Mucosa of rectum (tissue), 2 donors: ENCODE measurements around the gene ASCC2.

Experiments
- H3K27ac ChIP-seq, 2 donors: one replicate each; pipeline ENCODE4 v1.7.0; 2013; ENCODE audit warnings: inconsistent platforms in 2 of 2, low read depth in 2 of 2, low read length in 2 of 2
- H3K27me3 ChIP-seq, 2 donors: one replicate each; pipeline ENCODE4 v1.7.0; 2013; ENCODE audit warnings: low read length in 2 of 2; ENCODE audit not compliant: control insufficient read depth in 2 of 2, insufficient read depth in 2 of 2
- H3K36me3 ChIP-seq, 2 donors: one replicate each; pipeline ENCODE4 v1.7.0; 2013; ENCODE audit warnings: low read length in 2 of 2; ENCODE audit not compliant: control insufficient read depth in 2 of 2, insufficient read depth in 2 of 2
- H3K4me1 ChIP-seq, 2 donors: one replicate each; pipeline ENCODE4 v1.7.0; 2013; ENCODE audit warnings: low read length in 2 of 2, mild to moderate bottlenecking in 1 of 2; ENCODE audit not compliant: control insufficient read depth in 2 of 2, insufficient read depth in 2 of 2
- H3K4me3 ChIP-seq, 2 donors: one replicate each; pipeline ENCODE4 v1.7.0; 2013; ENCODE audit warnings: low read length in 2 of 2
- H3K9ac ChIP-seq, 2 donors: one replicate each; pipeline ENCODE4 v1.7.0; 2013; ENCODE audit warnings: low read length in 2 of 2, low read depth in 1 of 2, mild to moderate bottlenecking in 1 of 2
- H3K9me3 ChIP-seq, 2 donors: one replicate each; pipeline ENCODE4 v1.7.0; 2013; ENCODE audit warnings: low read length in 2 of 2; ENCODE audit not compliant: control insufficient read depth in 2 of 2
- donor health status: healthy.
- donor health status: Normal muscosa, but diverticular disease.

ASCC2 gene

GRCh38 chr22:29753808-29754657 lies 84.0 kb downstream of the ASCC2 start:
- Histone ChIP-seq H3K27me3 (no peaks in the 10 kb centered on the region), H3K36me3 (no peaks in the 10 kb centered on the region), H3K4me3 (no peak overlapping the region), H3K9me3 (no peaks in the 10 kb centered on the region), H3K27ac (no peak overlapping the region), H3K9ac (no peak overlapping the region), H3K4me1 (no peaks in the 10 kb centered on the region)

GRCh38 chr22:29751669-29752068 lies 86.4 kb downstream of the ASCC2 start:
- Histone ChIP-seq H3K9me3 (no peaks in the 10 kb centered on the region), H3K9ac (no peak overlapping the region), H3K4me1 (no peaks in the 10 kb centered on the region), H3K27me3 (no peaks in the 10 kb centered on the region), H3K4me3 (no peak overlapping the region), H3K27ac (no peak overlapping the region), H3K36me3 (peaks cover 7 to 10% of the 10 kb centered on the region in 2 donors)

GRCh38 chr22:29750559-29751538 lies 87.2 kb downstream of the ASCC2 start:
- no peak overlapping the region for H3K9ac ChIP-seq
- H3K4me1 ChIP-seq = no peaks in the 10 kb centered on the region
- peaks cover 9 to 14% of the 10 kb centered on the region in 2 donors for H3K36me3 ChIP-seq
- no peak overlapping the region for H3K27ac ChIP-seq
- no peak overlapping the region for H3K4me3 ChIP-seq
- no peaks in the 10 kb centered on the region for H3K27me3 ChIP-seq
- no peaks in the 10 kb centered on the region for H3K9me3 ChIP-seq

GRCh38 chr22:29750029-29750428 lies 88.0 kb downstream of the ASCC2 start:
- Histone ChIP-seq H3K27ac (no peak overlapping the region), H3K9ac (no peak overlapping the region), H3K4me3 (no peak overlapping the region), H3K4me1 (no peaks in the 10 kb centered on the region), H3K9me3 (no peaks in the 10 kb centered on the region), H3K27me3 (no peaks in the 10 kb centered on the region), H3K36me3 (peaks cover 12 to 17% of the 10 kb centered on the region in 2 donors)

- Histone ChIP-seq H3K9ac (no peak overlapping the region), H3K4me3 (no peak overlapping the region), H3K4me1 (no peaks in the 10 kb centered on the region), H3K9me3 (no peaks in the 10 kb centered on the region), H3K27me3 (no peaks in the 10 kb centered on the region), H3K36me3 (peaks cover 12 to 17% of the 10 kb centered on the region in 2 donors), H3K27ac (no peak overlapping the region)
Measured at GRCh38 chr22:29748248-29748893, 89.7 kb downstream of the ASCC2 start.

GRCh38 chr22:29747832-29748231 lies 90.2 kb downstream of the ASCC2 start:
- no peak overlapping the region for H3K4me3 ChIP-seq
- no peak overlapping the region for H3K9ac ChIP-seq
- no peaks in the 10 kb centered on the region for H3K9me3 ChIP-seq
- H3K4me1 ChIP-seq = no peaks in the 10 kb centered on the region
- H3K27ac ChIP-seq = no peak overlapping the region
- no peaks in the 10 kb centered on the region for H3K27me3 ChIP-seq
- peaks cover 12 to 17% of the 10 kb centered on the region in 2 donors for H3K36me3 ChIP-seq

GRCh38 chr22:29744902-29745301 lies 93.2 kb downstream of the ASCC2 start:
- H3K9ac ChIP-seq = no peak overlapping the region
- H3K36me3 ChIP-seq = peaks cover 12 to 31% of the 10 kb centered on the region in 2 donors

GRCh38 chr22:29742326-29742725 lies 95.7 kb downstream of the ASCC2 start:
- Histone ChIP-seq H3K27ac (no peak overlapping the region), H3K36me3 (peaks cover 9 to 34% of the 10 kb centered on the region in 2 donors), H3K4me1 (no peaks in the 10 kb centered on the region), H3K9ac (no peak overlapping the region), H3K9me3 (no peaks in the 10 kb centered on the region), H3K27me3 (no peaks in the 10 kb centered on the region), H3K4me3 (no peak overlapping the region)

More at GRCh38 chr22:29744902-29745301, 93.2 kb downstream of the ASCC2 start:
- Histone ChIP-seq H3K9me3 (no peaks in the 10 kb centered on the region), H3K27me3 (no peaks in the 10 kb centered on the region), H3K27ac (no peak overlapping the region), H3K4me3 (no peak overlapping the region), H3K4me1 (no peaks in the 10 kb centered on the region)

- no peak overlapping the region for H3K4me3 ChIP-seq
- H3K36me3 ChIP-seq = peaks cover 7 to 30% of the 10 kb centered on the region in 2 donors
- H3K9me3 ChIP-seq = no peaks in the 10 kb centered on the region
- H3K27ac ChIP-seq = no peak overlapping the region
- H3K27me3 ChIP-seq = no peaks in the 10 kb centered on the region
- no peak overlapping the region for H3K9ac ChIP-seq
- H3K4me1 ChIP-seq = no peaks in the 10 kb centered on the region
Measured at GRCh38 chr22:29741926-29742325, 96.1 kb downstream of the ASCC2 start.
